Natural killer cell (primary cell): ENCODE data around the gene USP17L13. TPM values are rescaled to one million over a fixed set of nuclear protein-coding genes. Genes with fewer than 3 reads are reported as not detected.
"Not testable (repeated sequence)": the region's sequence is repeated elsewhere in the genome, so short reads cannot be mapped to it uniquely, and the experiment has no call there.

Experiments used
- ATAC-seq, 3 donors: fragments of 150-1000 bp in 2 of 3; fragments of 200-7000 bp in 1 of 3; cut with Tn5 transposase; 1 replicate in 1 of 3; 2 replicates in 2 of 3; pipeline ENCODE4 v1.10.0; 2021; ENCODE audit warnings: mild to moderate bottlenecking in 2 of 3, moderate library complexity in 2 of 3
- DNase-seq, 2 donors: peaks; one replicate each; pipeline versions ENCODE4 v3.0.0 to v3.0.0-alpha.2; 2013 to 2021; ENCODE audit warnings: mixed read lengths in 1 of 2
- H3K27ac ChIP-seq: one replicate; pipeline ENCODE4 v1.5.1; 2013; ENCODE audit warnings: mild to moderate bottlenecking, low read length
- H3K27me3 ChIP-seq: one replicate; pipeline ENCODE4 v1.6.1; 2013; ENCODE audit warnings: low read length; ENCODE audit not compliant: control insufficient read depth, insufficient read depth
- H3K36me3 ChIP-seq: one replicate; pipeline ENCODE4 v1.6.1; 2013; ENCODE audit warnings: low read length; ENCODE audit not compliant: control insufficient read depth, insufficient read depth
- H3K4me1 ChIP-seq: one replicate; pipeline ENCODE4 v1.6.1; 2013; ENCODE audit warnings: low read length; ENCODE audit not compliant: control insufficient read depth, insufficient read depth
- H3K4me3 ChIP-seq: one replicate; pipeline ENCODE4 v1.5.1; 2013; ENCODE audit warnings: low read length
- H3K9me3 ChIP-seq: one replicate; pipeline ENCODE4 v1.6.1; 2013; ENCODE audit warnings: low read length; ENCODE audit not compliant: control insufficient read depth, insufficient read depth
- H3K27ac Mint-ChIP-seq, 2 donors: one replicate each; pipeline ENCODE4 v1.8.0; 2022; ENCODE audit warnings: mild to moderate bottlenecking in 2 of 2, mixed read lengths in 2 of 2, moderate library complexity in 1 of 2
- H3K27me3 Mint-ChIP-seq, 2 donors: one replicate each; pipeline ENCODE4 v1.8.0; 2022; ENCODE audit warnings: low read depth in 2 of 2, mixed read lengths in 2 of 2
- H3K36me3 Mint-ChIP-seq: one replicate; pipeline ENCODE4 v1.8.0; 2022; ENCODE audit warnings: mixed read lengths
- H3K4me1 Mint-ChIP-seq, 2 donors: one replicate each; pipeline ENCODE4 v1.8.0; 2022; ENCODE audit warnings: mixed read lengths in 2 of 2
- H3K4me3 Mint-ChIP-seq: one replicate; pipeline ENCODE4 v1.8.0; 2022; ENCODE audit warnings: mild to moderate bottlenecking, moderate library complexity, mixed read lengths
- H3K9me3 Mint-ChIP-seq, 2 donors: one replicate each; pipeline ENCODE4 v1.8.0; 2022; ENCODE audit warnings: mixed read lengths in 2 of 2
- WGBS: methylation state at CpG from one replicate; pipeline ENCODE4 v1.1.7; 2013; ENCODE audit warnings: missing lambda C conversion rate; ENCODE audit not compliant: insufficient coverage; 5-methylcytosine and 5-hydroxymethylcytosine counted together
- intact Hi-C: fragments of 100-400 bp; cut with micrococcal nuclease; formaldehyde crosslinking; loops from one replicate; pipeline ENCODE4 v1.14.2; 2022
- total RNA-seq, 4 donors: library from RNA; stranded (reverse); fragments of 120-200 nt in 1 of 4; gene quantifications; one replicate each; pipeline versions ENCODE4 v1.2.3 to v1.2.4, GENCODE V29; 2013 to 2022

Gene USP17L13, protein sequence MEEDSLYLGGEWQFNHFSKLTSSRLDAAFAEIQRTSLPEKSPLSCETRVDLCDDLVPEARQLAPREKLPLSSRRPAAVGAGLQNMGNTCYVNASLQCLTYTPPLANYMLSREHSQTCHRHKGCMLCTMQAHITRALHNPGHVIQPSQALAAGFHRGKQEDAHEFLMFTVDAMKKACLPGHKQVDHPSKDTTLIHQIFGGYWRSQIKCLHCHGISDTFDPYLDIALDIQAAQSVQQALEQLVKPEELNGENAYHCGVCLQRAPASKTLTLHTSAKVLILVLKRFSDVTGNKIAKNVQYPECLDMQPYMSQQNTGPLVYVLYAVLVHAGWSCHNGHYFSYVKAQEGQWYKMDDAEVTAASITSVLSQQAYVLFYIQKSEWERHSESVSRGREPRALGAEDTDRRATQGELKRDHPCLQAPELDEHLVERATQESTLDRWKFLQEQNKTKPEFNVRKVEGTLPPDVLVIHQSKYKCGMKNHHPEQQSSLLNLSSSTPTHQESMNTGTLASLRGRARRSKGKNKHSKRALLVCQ
- not detected for total RNA-seq
- total RNA-seq (2013): not detected

DNA sequence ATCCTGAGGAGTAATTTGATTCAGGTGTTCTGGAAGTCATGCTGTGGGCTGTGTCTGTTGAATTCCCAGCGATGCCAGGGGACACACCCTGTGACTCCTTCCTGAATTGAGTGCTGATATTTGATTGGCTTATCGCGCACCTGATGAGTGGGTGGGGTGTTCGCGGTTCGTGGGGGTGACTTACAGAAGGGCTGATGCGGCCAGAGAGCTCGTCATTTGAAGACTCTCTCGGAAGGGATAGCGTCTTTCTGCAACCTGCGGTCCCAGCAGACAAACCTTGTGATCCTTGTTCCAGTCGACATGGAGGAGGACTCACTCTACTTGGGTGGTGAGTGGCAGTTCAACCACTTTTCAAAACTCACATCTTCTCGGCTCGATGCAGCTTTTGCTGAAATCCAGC is at the start of gene USP17L13:
Gene USP17L13, plus strand, starts transcription at position 301 of the 400 bp plus-strand sequence. Its CDS starts 0 bp downstream, at position 301.
- H3K27ac Mint-ChIP-seq, ATAC-seq, DNase-seq, H3K36me3 ChIP-seq, H3K36me3 Mint-ChIP-seq, H3K4me3 ChIP-seq, H3K9me3 Mint-ChIP-seq, H3K27me3 ChIP-seq, H3K9me3 ChIP-seq, intact Hi-C loops, H3K4me3 Mint-ChIP-seq, H3K27me3 Mint-ChIP-seq, H3K4me1 Mint-ChIP-seq, H3K4me1 ChIP-seq, H3K27ac ChIP-seq: not testable (repeated sequence)
- WGBS: no CpG with 5 or more reads among the region's 14 CpGs

DNA sequence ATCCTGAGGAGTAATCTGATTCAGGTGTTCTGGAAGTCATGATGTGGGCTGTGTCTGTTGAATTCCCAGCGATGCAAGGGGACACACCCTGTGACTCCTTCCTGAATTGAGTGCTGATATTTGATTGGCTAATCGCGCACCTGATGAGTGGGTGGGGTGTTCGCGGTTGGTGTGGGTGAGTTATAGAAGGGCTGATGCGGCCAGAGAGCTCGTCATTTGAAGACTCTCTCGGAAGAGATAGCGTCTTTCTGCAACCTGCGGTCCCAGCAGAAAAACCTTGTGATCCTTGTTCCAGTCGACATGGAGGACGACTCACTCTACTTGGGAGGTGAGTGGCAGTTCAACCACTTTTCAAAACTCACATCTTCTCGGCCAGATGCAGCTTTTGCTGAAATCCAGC is 14.3 kb upstream of the USP17L13 start, which contains the start of gene USP17L10:
Gene USP17L10, plus strand, starts transcription at position 301 of the 400 bp plus-strand sequence. Its CDS starts 0 bp downstream, at position 301.
- intact Hi-C loops, H3K27me3 ChIP-seq, H3K36me3 ChIP-seq, H3K27me3 Mint-ChIP-seq, H3K9me3 ChIP-seq, H3K4me1 Mint-ChIP-seq, H3K27ac ChIP-seq, ATAC-seq, H3K27ac Mint-ChIP-seq, H3K4me3 ChIP-seq, H3K36me3 Mint-ChIP-seq, H3K4me1 ChIP-seq, H3K4me3 Mint-ChIP-seq, H3K9me3 Mint-ChIP-seq, DNase-seq: not testable (repeated sequence)
- WGBS: 93% methylated on average over 8 of the region's 13 CpGs

DNA sequence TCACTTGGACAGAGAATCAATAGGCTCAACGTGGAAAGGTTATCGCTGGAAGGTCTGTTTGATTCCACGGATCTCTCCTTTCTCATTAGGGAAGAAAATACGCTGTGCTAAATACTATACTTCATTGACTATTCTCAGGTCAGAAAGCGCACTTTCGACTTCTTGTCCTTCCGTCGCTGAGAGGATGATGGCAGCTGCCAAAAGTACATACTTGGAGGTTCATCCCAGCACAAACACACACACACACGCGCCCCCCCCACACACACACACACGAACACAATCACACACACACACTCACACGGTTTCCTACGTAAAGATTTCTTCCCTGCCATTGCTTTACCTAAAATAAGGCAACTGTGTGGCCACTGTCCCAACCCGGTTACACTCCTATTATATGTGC is 10.0 kb upstream of the USP17L13 start:
- H3K4me1 Mint-ChIP-seq, H3K4me3 Mint-ChIP-seq, ATAC-seq, H3K9me3 ChIP-seq, H3K36me3 ChIP-seq, H3K4me3 ChIP-seq, intact Hi-C loops, H3K4me1 ChIP-seq, H3K27ac ChIP-seq, H3K9me3 Mint-ChIP-seq, H3K27me3 ChIP-seq, H3K27me3 Mint-ChIP-seq, H3K36me3 Mint-ChIP-seq, H3K27ac Mint-ChIP-seq: not testable (repeated sequence)
- 85% methylated on average over 10 of the region's 14 CpGs for WGBS
- DNase-seq: peak in 1 of 2 donors; percentile 14

DNA sequence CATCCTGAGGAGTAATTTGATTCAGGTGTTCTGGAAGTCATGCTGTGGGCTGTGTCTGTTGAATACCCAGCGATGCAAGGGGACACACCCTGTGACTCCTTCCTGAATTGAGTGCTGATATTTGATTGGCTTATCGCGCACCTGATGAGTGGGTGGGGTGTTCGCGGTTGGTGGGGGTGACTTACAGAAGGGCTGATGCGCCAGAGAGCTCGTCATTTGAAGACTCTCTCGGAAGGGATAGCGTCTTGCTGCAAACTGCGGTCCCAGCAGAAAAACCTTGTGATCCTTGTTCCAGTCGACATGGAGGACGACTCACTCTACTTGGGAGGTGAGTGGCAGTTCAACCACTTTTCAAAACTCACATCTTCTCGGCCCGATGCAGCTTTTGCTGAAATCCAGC is 9.6 kb upstream of the USP17L13 start, which contains the start of gene USP17L11:
Gene USP17L11, plus strand, starts transcription at position 301 of the 400 bp plus-strand sequence. Its CDS starts 0 bp downstream, at position 301.
- ATAC-seq, DNase-seq, H3K4me3 Mint-ChIP-seq, H3K27ac Mint-ChIP-seq, H3K27ac ChIP-seq, H3K36me3 ChIP-seq, H3K36me3 Mint-ChIP-seq, H3K27me3 Mint-ChIP-seq, H3K4me3 ChIP-seq, intact Hi-C loops, H3K4me1 ChIP-seq, H3K4me1 Mint-ChIP-seq, H3K9me3 Mint-ChIP-seq, H3K27me3 ChIP-seq, H3K9me3 ChIP-seq: not testable (repeated sequence)
- WGBS: 88% methylated on average over 1 of the region's 14 CpGs

DNA sequence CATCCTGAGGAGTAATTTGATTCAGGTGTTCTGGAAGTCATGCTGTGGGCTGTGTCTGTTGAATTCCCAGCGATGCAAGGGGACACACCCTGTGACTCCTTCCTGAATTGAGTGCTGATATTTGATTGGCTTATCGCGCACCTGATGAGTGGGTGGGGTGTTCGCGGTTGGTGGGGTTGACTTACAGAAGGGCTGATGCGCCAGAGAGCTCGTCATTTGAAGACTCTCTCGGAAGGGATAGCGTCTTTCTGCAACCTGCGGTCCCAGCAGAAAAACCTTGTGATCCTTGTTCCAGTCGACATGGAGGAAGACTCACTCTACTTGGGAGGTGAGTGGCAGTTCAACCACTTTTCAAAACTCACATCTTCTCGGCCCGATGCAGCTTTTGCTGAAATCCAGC is 4.8 kb upstream of the USP17L13 start, which contains the start of gene USP17L12:
Gene USP17L12, plus strand, starts transcription at position 301 of the 400 bp plus-strand sequence. Its CDS starts 0 bp downstream, at position 301.
- H3K4me3 Mint-ChIP-seq, H3K9me3 ChIP-seq, H3K27me3 ChIP-seq, H3K27ac ChIP-seq, H3K4me1 ChIP-seq, H3K36me3 Mint-ChIP-seq, ATAC-seq, H3K4me3 ChIP-seq, intact Hi-C loops, H3K36me3 ChIP-seq, H3K4me1 Mint-ChIP-seq, H3K9me3 Mint-ChIP-seq, H3K27ac Mint-ChIP-seq, H3K27me3 Mint-ChIP-seq, DNase-seq: not testable (repeated sequence)
- WGBS: no CpG with 5 or more reads among the region's 13 CpGs

DNA sequence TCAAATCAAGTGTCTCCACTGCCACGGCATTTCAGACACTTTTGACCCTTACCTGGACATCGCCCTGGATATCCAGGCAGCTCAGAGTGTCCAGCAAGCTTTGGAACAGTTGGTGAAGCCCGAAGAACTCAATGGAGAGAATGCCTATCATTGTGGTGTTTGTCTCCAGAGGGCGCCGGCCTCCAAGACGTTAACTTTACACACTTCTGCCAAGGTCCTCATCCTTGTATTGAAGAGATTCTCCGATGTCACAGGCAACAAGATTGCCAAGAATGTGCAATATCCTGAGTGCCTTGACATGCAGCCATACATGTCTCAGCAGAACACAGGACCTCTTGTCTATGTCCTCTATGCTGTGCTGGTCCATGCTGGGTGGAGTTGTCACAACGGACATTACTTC is 5.6 kb downstream of the USP17L13 start:
- H3K27me3 Mint-ChIP-seq, H3K9me3 Mint-ChIP-seq, H3K36me3 Mint-ChIP-seq, H3K4me1 ChIP-seq, H3K4me3 ChIP-seq, intact Hi-C loops, H3K36me3 ChIP-seq, DNase-seq, ATAC-seq, H3K27me3 ChIP-seq, H3K9me3 ChIP-seq, H3K4me3 Mint-ChIP-seq, H3K27ac Mint-ChIP-seq, H3K4me1 Mint-ChIP-seq, H3K27ac ChIP-seq: not testable (repeated sequence)
- whole genome bisulfite sequencing: 98% methylated on average over 4 of the region's 8 CpGs

DNA sequence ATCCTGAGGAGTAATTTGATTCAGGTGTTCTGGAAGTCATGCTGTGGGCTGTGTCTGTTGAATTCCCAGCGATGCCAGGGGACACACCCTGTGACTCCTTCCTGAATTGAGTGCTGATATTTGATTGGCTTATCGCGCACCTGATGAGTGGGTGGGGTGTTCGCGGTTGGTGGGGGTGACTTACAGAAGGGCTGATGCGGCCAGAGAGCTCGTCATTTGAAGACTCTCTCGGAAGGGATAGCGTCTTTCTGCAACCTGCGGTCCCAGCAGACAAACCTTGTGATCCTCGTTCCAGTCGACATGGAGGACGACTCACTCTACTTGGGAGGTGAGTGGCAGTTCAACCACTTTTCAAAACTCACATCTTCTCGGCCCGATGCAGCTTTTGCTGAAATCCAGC is 9.4 kb downstream of the USP17L13 start, which contains the start of gene USP17L15:
Gene USP17L15, plus strand, starts transcription at position 301 of the 400 bp plus-strand sequence. Its CDS starts 0 bp downstream, at position 301.
- DNase-seq, H3K4me3 Mint-ChIP-seq, H3K36me3 Mint-ChIP-seq, H3K27me3 Mint-ChIP-seq, H3K36me3 ChIP-seq, H3K4me1 Mint-ChIP-seq, H3K27ac ChIP-seq, H3K4me1 ChIP-seq, H3K9me3 ChIP-seq, H3K27me3 ChIP-seq, H3K27ac Mint-ChIP-seq, ATAC-seq, H3K9me3 Mint-ChIP-seq, H3K4me3 ChIP-seq, intact Hi-C loops: not testable (repeated sequence)
- WGBS: no CpG with 5 or more reads among the region's 15 CpGs
